ENCODE data around the gene FUCA1.

DNA sequence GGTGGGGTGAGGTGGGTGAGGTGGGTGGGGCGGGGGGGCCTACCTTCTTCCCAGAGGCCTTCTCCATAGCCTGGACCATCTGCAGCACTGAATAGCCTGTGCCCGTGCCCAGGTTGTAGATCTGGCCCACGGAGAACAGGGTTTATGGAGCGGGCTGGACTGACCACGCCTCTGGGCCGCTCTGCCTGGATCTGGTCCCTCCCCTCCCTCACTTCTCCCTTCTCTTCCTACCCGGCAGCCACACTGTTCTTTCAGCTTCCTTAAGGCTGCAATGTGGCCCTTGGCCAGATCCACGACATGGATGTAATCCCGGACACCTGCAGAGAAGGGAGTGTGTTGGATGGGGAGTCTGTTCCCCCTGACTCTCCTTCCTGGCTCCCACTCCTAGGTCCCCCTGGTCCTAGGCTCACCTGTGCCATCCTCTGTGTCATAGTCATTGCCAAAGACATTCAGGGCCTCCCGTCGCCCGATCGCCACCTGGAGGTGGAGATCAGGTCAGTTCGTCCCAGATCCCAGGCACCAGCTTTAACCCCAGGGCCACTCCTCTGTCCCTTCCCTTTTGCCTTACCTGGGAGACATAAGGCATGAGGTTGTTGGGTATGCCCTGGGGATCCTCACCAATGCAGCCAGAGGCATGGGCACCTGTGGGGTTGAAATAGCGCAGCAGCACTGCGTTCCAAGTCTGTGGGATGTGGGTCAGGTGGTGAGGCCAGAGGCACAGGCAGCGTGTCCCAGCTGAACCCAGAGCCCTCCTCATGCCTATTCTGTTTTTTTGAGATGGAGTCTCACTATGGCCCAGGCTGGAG lies 71.4 kb downstream of the FUCA1 start:
- TF ChIP-seq, protein P1, sequence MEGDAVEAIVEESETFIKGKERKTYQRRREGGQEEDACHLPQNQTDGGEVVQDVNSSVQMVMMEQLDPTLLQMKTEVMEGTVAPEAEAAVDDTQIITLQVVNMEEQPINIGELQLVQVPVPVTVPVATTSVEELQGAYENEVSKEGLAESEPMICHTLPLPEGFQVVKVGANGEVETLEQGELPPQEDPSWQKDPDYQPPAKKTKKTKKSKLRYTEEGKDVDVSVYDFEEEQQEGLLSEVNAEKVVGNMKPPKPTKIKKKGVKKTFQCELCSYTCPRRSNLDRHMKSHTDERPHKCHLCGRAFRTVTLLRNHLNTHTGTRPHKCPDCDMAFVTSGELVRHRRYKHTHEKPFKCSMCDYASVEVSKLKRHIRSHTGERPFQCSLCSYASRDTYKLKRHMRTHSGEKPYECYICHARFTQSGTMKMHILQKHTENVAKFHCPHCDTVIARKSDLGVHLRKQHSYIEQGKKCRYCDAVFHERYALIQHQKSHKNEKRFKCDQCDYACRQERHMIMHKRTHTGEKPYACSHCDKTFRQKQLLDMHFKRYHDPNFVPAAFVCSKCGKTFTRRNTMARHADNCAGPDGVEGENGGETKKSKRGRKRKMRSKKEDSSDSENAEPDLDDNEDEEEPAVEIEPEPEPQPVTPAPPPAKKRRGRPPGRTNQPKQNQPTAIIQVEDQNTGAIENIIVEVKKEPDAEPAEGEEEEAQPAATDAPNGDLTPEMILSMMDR (conservative IDR thresholded peaks at IDR 0.05; ENCODE audit: low read depth, low read length), result no peak
- TF ChIP-seq MXI1 (IDR thresholded peaks at IDR 0.05; ENCODE audit: borderline replicate concordance, low read depth, low read length) (no peak), POLR2A (IDR thresholded peaks at IDR 0.05; ENCODE audit: low read depth, low read length) (no peak), RAD21 (IDR thresholded peaks at IDR 0.05; ENCODE audit: low read length) (no peak), BHLHE40 (IDR thresholded peaks at IDR 0.05; ENCODE audit: low read depth, low read length) (no peak)
